Thymus (tissue), 2 donors: ENCODE measurements around the gene TBATA. TPM values are rescaled to one million over a fixed set of nuclear protein-coding genes. Genes with fewer than 3 reads are reported as not detected.

Experiments used
- polyA plus RNA-seq: library from polyadenylated mRNA; stranded (reverse); fragments of 200-250 nt; gene quantifications from one replicate; pipeline ENCODE4 v1.2.3, GENCODE V29; 2013
- total RNA-seq: library from RNA; stranded (reverse); fragments of 120-200 nt; gene quantifications from one replicate; pipeline ENCODE4 v1.2.4, GENCODE V29; 2013
- donor health status: healthy.

Gene TBATA
- total and polyA plus RNA-seq, 2 donors: 42.1 to 134 TPM

Other genes starting within 250 kb of the TBATA start
- gene PRF1, start 182.6 kb downstream of the TBATA start, total RNA-seq: 9.1 TPM
- gene PRF1, start 182.6 kb downstream of the TBATA start, polyA plus RNA-seq: 12.3 TPM
- gene ADAMTS14, start 112.9 kb downstream of the TBATA start, total RNA-seq: 1.8 TPM
- gene ADAMTS14, start 112.9 kb downstream of the TBATA start, polyA plus RNA-seq: 1.2 TPM
- 27.4 TPM for gene SGPL1, start 30.6 kb upstream of the TBATA start, total RNA-seq
- 20.5 TPM for gene SGPL1, start 30.6 kb upstream of the TBATA start, polyA plus RNA-seq
- gene PCBD1, start 103.2 kb upstream of the TBATA start, total RNA-seq: 22.0 TPM
- 59.0 TPM for gene PCBD1, start 103.2 kb upstream of the TBATA start, polyA plus RNA-seq